Suppressor macrophage treated with lipopolysaccharide for 1 hour (primary cell): ENCODE measurements around the gene PKHD1.

Source experiments
- DNase-seq, 3 donors: peaks; one replicate each; pipeline ENCODE4 v3.0.0-alpha.2; 2020 to 2022

The PKHD1 gene

DNA sequence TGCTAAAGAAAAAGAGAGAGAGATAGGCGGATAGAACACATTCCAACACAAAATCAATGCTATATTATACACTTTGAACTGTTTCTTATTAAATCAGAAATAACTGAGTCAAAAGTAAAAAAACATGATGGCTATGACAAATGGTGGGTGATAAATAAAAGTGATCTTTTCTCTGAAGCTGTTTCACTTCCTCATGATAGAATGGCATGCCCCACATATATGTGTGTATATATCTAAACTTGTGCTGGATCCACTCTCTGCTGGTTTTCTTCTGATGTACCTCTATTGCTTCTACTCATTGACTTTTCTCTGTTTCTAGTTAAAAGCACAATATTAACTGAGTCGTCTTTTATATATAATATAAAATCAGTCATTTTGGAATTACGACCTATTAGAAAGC is 429.9 kb downstream of the PKHD1 start:
- no peak for DNase-seq

DNA sequence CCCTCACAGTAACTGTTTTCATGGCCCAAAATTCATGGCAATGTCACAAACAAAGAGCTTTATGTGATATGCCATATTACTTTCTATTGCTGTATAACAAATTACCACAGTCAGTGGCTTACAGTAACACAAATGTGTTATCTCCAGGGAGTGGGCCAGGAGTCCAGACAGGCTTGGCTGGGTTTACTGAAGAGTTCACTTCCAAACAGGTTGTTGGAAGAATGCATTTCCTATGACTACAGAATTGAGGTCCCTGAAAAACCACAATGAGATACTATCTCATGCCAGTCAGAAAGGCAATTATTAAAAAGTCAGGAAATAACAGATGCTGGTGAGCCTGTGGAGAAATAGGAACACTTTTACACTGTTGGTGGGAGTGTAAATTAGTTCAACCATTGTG is 431.9 kb downstream of the PKHD1 start:
- no peak for DNase-seq

DNA sequence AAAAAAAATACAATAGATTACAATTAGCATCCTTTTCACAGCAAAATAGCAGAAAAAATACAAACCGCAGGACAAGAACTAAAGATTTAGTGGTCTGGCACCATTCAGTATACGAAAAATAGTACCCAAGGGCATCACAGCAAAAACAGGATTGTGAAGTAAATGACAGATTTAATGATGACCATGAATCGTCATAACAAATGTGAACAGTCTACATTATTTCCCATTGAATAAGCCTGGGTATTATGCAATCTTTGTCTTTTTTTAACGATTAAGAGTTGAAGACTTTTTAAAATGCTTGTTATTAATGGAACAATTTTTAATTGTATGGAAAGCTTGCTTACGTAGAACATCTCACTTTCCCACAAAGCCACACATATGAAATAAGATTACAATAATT is 432.8 kb downstream of the PKHD1 start:
- DNase-seq: no peak

- no peak for DNase-seq
These were observed 436.1 kb downstream of the PKHD1 start for GRCh38 chr6:51651132-51651817.

- DNase-seq: no peak
These were observed 438.6 kb downstream of the PKHD1 start for GRCh38 chr6:51648774-51649173.

DNA sequence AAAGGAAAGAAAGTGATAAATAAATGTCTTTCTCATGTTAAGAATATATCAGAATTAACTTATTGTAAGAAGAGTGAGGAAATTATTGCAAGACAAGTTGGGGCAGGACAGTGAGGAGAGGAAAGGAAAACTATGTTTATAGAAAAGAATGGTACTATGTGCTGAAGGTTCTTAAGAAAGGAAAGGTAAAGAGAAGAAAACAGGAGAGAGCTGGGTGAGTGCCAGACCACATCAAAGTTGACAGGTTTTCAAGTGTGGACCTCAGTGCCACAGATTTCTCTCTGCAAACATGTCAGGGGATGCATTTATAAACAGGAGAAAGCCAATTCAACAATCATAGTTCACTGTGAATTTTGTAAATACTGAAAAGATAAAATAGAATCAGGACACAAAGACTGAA is 439.2 kb downstream of the PKHD1 start:
- DNase-seq: no peak

- no peak for DNase-seq
These were observed 443.0 kb downstream of the PKHD1 start for GRCh38 chr6:51644426-51644825.

- no peak for DNase-seq
These were observed 447.4 kb downstream of the PKHD1 start for GRCh38 chr6:51640021-51640420.

GRCh38 chr6:51633424-51633823 is 454.0 kb downstream of the PKHD1 start:
- no peak for DNase-seq

DNA sequence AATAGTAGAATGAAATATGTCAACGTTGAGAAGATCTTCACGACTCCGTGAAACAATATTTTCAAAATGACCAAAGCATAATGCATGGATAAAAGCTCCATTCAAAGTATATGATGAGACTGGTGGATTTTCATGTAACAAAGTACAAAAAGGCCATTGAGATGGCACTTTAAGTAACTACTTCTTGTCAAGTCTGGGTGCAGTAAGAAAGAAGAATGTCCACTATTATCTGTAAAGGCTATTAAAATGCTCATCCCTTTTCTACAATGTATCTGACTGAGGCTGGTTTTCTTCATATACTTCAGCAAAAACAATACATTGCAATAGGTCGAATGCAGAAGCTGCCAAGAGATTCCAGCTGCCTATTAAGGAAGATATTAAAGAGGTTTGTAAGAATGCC is 457.4 kb downstream of the PKHD1 start:
- no peak for DNase-seq

- no peak for DNase-seq
These were observed 461.0 kb downstream of the PKHD1 start for GRCh38 chr6:51626391-51626790.

DNA sequence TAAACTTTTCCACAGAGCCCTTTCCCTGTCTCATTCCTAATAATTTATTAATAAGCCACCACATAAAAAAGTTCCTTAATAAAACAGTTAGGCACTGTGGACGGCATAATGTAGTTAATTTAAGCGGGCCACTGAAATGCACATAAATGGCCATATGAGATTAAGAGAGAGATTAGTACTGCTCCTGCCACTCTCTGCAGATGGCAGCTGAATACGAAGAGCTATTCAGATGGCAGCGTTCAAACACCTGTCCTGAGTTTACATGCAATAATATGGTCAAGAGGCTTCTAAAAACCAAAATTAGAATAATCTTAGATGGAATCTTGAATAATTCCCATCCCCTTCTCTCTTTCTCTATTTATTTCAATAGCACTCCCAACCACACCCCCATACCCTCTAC is 461.8 kb downstream of the PKHD1 start:
- no peak for DNase-seq

- DNase-seq: no peak
These were observed 466.4 kb downstream of the PKHD1 start for GRCh38 chr6:51620971-51621370.

DNA sequence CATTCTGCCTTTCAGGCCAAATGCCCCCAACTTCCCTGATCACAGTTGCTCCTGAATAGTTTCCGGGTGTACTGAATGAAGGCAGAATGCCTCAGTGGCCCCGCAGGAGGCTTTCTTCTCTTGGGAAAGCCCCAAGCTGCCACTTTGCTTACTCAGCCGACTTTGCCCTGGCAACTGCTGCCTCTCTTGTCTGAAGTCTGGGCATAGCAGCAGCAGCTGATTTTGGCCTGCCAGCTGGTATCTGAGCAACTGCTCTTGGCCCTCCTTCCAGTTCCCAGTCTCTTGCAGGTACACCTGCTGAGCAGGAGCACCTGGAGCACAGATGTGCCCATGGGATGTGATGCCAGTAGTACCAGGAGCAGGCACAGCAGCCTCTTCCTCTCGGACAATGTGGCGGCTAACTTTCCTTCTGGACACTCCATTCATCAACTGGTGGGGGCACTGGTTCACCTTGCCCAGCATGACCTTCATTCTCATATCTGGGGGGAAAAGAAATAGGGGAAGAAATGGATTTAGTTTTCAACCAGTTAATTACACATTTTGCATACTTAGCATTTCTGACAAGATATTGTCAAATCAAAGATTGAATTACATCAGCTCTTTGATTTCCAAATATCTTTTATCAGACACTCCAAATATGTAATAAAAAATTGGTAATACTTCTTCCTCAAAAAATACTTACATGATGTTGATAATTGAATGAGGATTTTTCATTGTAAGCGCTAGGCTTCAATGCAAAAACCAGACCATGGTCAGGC is 468.2 kb downstream of the PKHD1 start:
- DNase-seq: no peak

DNA sequence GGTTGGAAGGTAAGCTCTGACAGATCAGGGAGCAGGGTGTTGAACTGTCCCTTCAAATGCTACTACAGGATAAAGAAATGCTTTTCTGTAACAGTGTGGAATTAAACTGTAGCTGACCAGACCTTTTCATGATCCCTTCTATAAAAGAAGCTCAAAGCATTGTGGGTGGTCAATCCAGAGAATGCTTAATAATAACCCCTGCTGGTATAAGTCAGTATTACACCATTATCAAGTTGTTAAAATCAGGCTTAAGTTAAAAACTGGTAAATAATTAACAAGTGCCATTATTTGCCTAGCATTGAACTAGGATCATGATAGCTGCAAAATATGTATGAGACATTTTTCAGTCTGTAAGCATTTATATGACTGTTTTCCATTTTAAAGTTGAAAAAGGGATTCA is 468.9 kb downstream of the PKHD1 start:
- peak in 1 of 3 donors; percentile 18 for DNase-seq

GRCh38 chr6:51617751-51618150 is 469.7 kb downstream of the PKHD1 start:
- DNase-seq: no peak

DNA sequence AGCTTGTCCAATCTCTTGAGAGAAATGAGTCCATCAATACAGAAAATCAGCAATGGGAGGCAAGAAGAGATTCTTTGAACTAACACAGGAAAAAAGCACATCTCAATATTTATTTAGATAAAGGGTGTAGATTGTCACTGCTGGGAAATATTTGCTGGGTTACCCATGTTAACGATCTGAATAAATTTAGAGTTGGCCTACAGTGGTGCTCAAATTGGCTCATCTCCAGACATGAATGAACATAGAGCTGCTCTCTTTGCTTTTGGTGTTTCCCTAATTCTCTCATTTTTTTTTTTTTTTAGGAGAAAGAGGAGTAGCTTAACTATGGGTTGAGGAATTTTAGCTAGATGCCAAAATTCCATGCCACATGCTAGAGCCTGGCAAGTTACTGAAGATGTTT is 471.2 kb downstream of the PKHD1 start:
- no peak for DNase-seq

DNA sequence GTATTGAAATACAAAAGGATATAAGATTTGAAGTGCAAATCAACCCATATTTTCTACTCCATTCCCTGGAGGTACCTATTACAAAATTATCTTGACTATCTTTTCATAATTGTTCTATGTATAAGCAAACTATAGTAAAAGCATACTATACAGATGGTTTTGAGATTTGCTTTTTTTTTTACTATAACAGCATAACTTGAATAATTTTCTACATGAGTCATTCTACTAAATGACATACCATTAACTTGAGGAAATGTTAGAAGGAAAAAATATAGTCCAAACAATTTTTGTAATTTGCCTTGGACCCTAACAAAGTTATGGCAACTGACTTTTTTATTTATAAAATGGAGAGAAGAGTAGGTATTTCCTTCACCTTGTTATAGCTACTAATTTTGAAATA is 472.7 kb downstream of the PKHD1 start:
- DNase-seq: no peak

DNA sequence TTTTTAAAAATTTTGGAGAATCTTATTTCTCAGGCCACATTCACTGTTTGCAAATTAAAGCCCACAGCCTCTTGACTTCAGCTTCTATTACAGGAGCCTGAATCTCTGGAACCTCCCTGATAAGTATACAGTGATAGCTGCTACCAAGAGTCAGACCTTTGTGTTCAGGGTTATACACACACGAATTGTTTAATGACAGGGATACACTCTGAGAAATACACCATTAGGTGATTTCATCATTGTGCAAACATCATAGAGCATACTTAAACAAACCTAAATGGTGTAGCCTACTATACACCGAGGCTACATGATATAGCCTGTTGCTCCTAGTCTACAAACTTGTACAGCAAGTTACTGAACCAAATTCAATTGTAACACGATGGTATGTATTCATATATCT is 473.9 kb downstream of the PKHD1 start:
- no peak for DNase-seq

DNA sequence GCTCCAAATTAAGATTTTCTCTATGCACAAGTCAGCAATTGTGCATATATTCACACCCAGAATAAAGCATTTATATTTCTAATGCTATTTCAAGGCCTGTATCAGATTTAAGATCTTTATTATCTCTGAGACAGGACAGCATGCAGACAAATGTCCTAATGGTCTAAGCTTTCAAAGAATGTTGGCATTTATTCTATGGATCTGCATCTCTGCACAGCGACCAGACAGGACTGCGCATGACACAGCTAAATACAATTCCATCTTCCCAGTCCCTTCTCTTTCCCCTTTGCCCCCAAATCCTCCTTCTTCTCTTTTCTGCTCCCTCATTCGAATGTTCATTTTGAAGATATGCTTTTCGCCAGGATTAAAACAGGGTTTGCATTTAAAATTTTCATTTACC is 478.5 kb downstream of the PKHD1 start:
- no peak for DNase-seq

DNA sequence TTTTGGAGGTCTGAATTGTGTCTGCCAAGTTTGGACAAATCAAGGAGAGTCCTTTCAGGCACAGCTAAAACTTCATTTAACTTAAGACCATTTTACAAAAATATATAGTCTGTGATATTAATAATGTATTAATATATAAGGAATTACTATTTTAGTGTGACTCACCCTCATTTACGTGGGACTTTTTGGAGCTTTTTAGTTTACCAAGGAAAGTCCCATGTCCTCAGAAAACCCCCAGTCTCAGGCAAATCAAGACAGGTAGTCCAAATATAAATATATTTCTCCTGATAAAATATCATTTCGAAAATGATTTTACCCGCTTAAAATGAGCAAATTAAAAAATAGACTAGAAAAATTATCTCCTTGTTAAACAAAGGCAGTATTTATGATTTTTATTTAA is 479.0 kb downstream of the PKHD1 start:
- DNase-seq: no peak

- DNase-seq: no peak
These were observed 486.9 kb downstream of the PKHD1 start for GRCh38 chr6:51600514-51600913.

DNA sequence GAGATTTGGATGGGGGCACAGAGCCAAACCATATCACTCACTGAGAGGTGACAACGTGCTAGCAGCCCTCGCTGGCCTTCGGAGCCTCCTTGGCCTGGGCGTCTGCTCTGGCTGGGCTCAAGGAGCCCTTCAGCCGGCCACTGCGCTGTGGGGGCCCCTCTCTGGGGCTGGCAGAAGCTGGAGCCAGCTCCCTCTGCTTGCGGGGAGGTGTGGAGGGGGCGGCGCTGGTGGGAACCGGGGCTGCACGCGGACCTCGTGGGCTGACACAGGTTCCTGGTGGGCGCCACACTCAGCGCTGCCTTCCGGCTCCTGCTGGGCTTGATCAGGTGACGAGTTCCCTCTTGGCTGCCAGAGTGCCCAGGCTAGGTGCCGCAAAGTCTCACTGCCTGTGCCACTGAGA is 489.2 kb downstream of the PKHD1 start:
- DNase-seq: no peak

GRCh38 chr6:51594981-51595380 is 492.4 kb downstream of the PKHD1 start:
- no peak for DNase-seq

DNA sequence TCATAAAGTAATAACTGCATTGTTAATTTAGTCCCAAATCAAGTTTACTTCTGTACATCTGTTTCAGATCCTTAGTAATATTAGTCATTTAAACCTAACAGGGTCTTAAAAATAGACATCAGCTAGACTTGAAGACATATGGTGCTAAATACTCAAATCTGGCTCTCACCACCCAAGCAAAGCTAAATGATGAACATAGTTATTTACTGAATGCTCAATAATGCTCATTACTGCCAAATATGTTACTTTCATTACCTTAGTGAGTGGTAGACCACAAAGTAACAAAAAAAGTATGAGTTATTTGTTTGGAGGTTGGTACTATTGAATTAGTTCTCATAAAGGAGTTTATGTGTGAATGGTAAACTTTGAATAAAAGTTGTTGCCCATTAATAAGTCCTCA is 502.1 kb downstream of the PKHD1 start:
- DNase-seq: no peak
